ENCODE measurements around the gene NAGK.
"Not testable (repeated sequence)": the region's sequence is repeated elsewhere in the genome, so short reads cannot be mapped to it uniquely, and the experiment has no call there.

The NAGK gene

DNA sequence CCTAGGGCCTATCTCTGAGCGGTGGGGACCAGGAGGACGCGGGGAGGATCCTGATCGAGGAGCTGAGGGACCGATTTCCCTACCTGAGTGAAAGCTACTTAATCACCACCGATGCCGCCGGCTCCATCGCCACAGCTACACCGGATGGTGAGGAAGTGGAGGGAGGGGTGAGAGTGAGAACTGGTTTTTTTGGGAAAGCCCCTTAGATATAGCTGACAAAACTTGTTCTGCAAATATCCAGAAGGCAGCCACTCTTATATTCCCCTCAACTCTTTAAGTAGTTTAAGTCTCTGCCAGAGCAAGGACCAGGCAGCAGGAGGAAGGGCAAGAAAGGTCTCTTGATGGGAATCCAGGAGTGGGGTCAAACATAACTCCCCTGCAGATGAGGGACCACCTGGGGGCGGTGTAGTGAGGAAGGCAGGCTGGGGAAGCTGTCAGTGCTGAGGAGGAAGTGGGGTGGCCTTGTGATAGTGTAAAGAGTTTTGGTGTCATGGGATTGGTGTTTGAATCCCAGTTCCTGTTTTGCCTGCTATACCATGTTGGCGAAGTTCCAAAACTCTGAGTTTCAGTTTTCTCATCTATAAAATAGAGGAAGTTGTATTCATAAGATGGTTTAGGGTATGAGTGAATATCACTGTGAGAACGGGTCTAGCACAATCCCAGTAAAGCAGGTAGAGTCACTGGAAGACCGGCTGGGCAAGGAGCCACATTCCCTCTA lies 3.4 kb downstream of the NAGK start:
- Histone ChIP-seq H3K27me3 (ENCODE audit: control insufficient read depth, insufficient read depth, low read length) (no peaks in the 10 kb centered on the region), H3K9me3 (ENCODE audit: control insufficient read depth, low read depth, low read length) (no peaks in the 10 kb centered on the region), H3K4me1 (ENCODE audit: control insufficient read depth, low read depth, low read length) (no peaks in the 10 kb centered on the region), H3K36me3 (ENCODE audit: control insufficient read depth, low read depth, low read length) (peaks cover 19% of the 10 kb centered on the region), H3K4me3 (ENCODE audit: low read length) (no peak overlapping the region), H3K27ac (ENCODE audit: low read length) (no peak overlapping the region), H3K9ac (ENCODE audit: low read length) (no peak overlapping the region)

DNA sequence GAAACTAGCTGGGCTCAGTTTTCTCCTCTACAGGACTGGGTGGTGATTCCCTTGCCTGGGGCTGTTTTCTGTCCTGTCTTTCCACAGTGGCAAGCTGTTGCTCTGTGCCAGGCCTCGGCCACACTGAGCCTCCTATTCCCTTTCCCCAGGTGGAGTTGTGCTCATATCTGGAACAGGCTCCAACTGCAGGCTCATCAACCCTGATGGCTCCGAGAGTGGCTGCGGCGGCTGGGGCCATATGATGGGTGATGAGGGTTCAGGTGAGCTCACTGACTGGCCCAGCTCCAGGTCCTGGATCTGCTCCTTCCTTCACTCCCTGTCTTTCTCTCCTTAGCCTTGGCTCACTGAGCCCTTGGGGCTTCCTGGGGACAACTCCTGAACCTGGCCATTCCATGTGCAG lies 4.0 kb downstream of the NAGK start:
- peaks cover 19% of the 10 kb centered on the region for H3K36me3 ChIP-seq (ENCODE audit: control insufficient read depth, low read depth, low read length)
- H3K9me3 ChIP-seq (ENCODE audit: control insufficient read depth, low read depth, low read length), result no peaks in the 10 kb centered on the region
- no peak overlapping the region for H3K4me3 ChIP-seq (ENCODE audit: low read length)
- H3K27ac ChIP-seq (ENCODE audit: low read length), result no peak overlapping the region
- H3K27me3 ChIP-seq (ENCODE audit: control insufficient read depth, insufficient read depth, low read length), result no peaks in the 10 kb centered on the region
- no peak overlapping the region for H3K9ac ChIP-seq (ENCODE audit: low read length)
- H3K4me1 ChIP-seq (ENCODE audit: control insufficient read depth, low read depth, low read length), result no peaks in the 10 kb centered on the region

DNA sequence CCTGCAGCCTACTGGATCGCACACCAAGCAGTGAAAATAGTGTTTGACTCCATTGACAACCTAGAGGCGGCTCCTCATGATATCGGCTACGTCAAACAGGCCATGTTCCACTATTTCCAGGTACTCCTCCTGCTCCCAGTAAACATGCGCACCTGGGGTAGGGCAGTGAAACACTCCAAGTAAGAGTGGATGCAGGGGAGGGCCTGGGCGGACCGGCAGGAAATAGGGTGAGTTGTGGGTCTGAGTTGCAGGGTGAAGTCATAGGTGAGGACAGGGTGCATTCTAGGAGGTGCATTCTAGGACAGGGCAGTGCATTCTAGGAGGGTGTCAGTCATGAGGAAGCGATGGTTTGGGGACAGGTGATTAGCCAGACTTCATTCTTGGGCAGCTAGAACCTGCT lies 5.0 kb downstream of the NAGK start:
- H3K27ac ChIP-seq (ENCODE audit: low read length), result no peak overlapping the region
- no peaks in the 10 kb centered on the region for H3K9me3 ChIP-seq (ENCODE audit: control insufficient read depth, low read depth, low read length)
- no peaks in the 10 kb centered on the region for H3K27me3 ChIP-seq (ENCODE audit: control insufficient read depth, insufficient read depth, low read length)
- H3K4me1 ChIP-seq (ENCODE audit: control insufficient read depth, low read depth, low read length), result no peaks in the 10 kb centered on the region
- H3K4me3 ChIP-seq (ENCODE audit: low read length), result no peak overlapping the region
- no peak overlapping the region for H3K9ac ChIP-seq (ENCODE audit: low read length)
- peaks cover 20% of the 10 kb centered on the region for H3K36me3 ChIP-seq (ENCODE audit: control insufficient read depth, low read depth, low read length)

DNA sequence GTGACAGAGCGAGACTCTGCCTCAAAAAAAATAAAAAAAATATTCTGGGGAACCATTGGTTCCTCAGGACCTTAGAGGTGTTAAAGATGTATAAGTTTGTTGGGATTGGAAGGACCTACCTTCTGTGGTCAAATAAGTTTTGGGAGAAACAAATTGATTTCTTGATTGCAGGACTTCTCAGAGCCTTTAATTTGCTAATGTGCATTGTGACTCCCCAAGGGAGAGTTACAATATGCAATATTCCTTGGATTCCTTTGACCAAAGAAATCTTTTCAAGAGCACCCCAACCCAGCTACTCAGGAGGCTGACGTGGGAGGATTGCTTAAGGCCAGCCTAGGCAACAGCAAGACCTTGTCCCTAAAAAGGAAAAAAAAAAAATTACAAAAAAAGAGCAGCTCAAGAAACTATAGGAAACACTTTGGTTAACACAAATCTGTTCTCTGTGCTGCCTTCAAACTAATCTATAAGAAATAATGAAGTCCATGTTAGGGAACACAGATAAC lies 6.5 kb downstream of the NAGK start:
- Histone ChIP-seq H3K9ac (ENCODE audit: low read length) (no peak overlapping the region), H3K36me3 (ENCODE audit: control insufficient read depth, low read depth, low read length) (peaks cover 27% of the 10 kb centered on the region), H3K27ac (ENCODE audit: low read length) (no peak overlapping the region), H3K9me3 (ENCODE audit: control insufficient read depth, low read depth, low read length) (no peaks in the 10 kb centered on the region), H3K4me3 (ENCODE audit: low read length) (no peak overlapping the region), H3K27me3 (ENCODE audit: control insufficient read depth, insufficient read depth, low read length) (no peaks in the 10 kb centered on the region), H3K4me1 (ENCODE audit: control insufficient read depth, low read depth, low read length) (no peaks in the 10 kb centered on the region)

DNA sequence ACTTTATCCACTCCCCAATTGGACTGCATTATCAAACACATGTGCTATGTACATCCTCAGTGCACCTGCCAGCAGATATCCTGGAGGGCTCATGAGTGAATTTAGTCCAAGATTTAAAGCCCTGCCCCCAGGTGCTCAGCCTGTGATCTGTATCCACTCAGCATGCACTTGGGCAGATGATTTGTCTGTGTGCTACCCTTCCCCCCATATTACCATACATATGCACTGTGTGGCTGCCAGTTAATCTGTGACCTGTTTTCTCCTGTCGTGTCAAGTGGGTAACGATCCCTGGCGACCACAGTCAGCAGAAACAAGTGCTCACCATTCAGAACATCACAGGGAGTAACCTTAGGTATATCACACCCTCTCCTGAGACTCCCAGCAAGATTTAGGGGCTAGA lies 10.2 kb downstream of the NAGK start:
- H3K9me3 ChIP-seq (ENCODE audit: control insufficient read depth, low read depth, low read length), result no peaks in the 10 kb centered on the region
- no peak overlapping the region for H3K4me3 ChIP-seq (ENCODE audit: low read length)
- H3K36me3 ChIP-seq (ENCODE audit: control insufficient read depth, low read depth, low read length), result peaks cover 16% of the 10 kb centered on the region
- peaks cover 6% of the 10 kb centered on the region for H3K4me1 ChIP-seq (ENCODE audit: control insufficient read depth, low read depth, low read length)
- no peak overlapping the region for H3K9ac ChIP-seq (ENCODE audit: low read length)
- no peaks in the 10 kb centered on the region for H3K27me3 ChIP-seq (ENCODE audit: control insufficient read depth, insufficient read depth, low read length)
- no peak overlapping the region for H3K27ac ChIP-seq (ENCODE audit: low read length)

DNA sequence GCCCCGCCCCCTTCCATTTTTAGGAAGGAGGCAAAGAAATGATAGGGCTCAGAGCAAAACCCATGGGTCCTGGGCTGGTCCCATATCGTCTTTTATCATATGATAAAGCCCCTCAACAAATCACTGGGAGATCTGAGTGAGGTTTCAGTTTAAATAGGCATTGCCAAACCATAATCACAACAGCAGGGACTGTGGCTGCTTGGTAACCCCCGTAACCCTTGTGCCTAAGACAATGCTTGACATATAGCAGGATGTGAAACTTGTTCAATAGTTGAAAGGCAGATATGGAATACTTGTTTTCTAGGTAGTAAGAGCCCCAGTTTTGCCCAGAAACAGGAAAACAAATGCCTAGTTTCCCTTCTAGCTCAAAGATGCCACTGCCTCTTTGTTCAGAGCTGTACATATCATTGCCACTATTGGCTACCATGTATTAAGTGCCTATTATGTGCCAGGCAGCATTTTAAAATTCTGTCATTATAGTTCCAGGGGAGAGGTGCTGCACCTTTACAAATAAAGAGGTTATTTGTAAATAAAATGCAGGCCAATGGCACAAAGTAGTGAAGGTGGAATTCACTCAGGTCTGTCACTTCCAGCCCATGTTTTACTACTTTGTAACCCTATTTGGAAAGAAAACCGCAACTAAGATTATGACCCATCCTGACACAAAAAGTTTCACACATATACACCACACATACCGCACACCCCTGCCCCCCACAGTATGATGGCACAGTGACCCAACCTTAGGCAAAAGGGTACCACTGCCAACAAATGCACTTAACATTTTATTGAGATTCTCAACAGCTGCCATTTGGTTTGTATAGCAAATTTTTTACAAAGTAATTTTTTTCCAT lies 14.2 kb downstream of the NAGK start:
- Histone ChIP-seq H3K9ac (ENCODE audit: low read length) (no peak overlapping the region), H3K9me3 (ENCODE audit: control insufficient read depth, low read depth, low read length) (no peaks in the 10 kb centered on the region), H3K27me3 (ENCODE audit: control insufficient read depth, insufficient read depth, low read length) (no peaks in the 10 kb centered on the region), H3K27ac (ENCODE audit: low read length) (no peak overlapping the region), H3K4me1 (ENCODE audit: control insufficient read depth, low read depth, low read length) (peaks cover 20% of the 10 kb centered on the region), H3K36me3 (ENCODE audit: control insufficient read depth, low read depth, low read length) (peaks cover 8% of the 10 kb centered on the region), H3K4me3 (ENCODE audit: low read length) (no peak overlapping the region)

DNA sequence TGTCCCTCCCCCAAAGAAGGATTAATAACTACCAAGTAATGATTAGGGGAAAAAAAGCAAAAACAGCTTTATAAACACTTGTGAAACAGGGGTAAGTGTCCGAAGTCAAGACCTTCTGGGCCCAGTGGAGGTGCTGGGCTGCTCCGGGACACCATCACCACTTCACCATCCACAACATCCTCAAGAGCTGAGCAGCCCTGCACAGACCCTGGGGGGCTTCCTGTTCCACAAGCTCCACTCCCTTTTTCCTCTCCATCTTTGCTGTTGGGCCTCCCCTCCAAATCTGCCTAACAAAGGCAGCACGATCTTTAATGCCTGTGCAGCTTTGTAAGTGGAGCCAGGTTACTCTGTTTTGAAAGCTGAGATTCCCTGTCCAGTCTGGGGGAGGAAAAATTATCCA lies 14.8 kb downstream of the NAGK start:
- H3K9ac ChIP-seq (ENCODE audit: low read length); H3K36me3 ChIP-seq (ENCODE audit: control insufficient read depth, low read depth, low read length); H3K27ac ChIP-seq (ENCODE audit: low read length); H3K4me3 ChIP-seq (ENCODE audit: low read length); H3K9me3 ChIP-seq (ENCODE audit: control insufficient read depth, low read depth, low read length); H3K27me3 ChIP-seq (ENCODE audit: control insufficient read depth, insufficient read depth, low read length): not testable (repeated sequence)
- peaks cover 20% of the 10 kb centered on the region for H3K4me1 ChIP-seq (ENCODE audit: control insufficient read depth, low read depth, low read length)

DNA sequence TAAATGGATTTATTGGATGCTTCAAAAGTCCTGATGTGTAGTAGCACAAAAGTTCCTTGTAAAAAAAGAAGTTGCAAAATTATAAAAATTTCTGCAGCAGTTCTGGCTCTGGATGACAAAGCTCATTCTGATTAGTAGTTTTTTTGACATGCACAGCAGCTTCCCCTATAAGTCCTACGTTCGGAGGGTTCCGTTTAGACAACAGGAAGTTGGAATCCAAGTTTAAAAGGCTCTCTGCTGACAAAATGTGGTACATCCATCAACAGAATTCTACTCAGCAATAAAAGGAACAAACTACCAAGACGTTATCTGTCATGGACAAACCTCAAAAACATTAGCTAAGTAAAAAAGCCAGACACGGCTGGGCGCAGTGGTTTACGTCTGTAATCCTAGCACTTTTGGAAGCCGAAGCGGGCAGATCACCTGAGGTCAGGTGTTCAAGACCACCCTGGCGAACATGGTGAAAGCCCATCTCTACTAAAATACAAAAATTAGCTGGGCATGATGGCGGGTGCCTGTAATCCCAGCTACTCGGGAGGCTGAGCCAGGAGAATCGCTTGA lies 15.4 kb downstream of the NAGK start:
- H3K9ac ChIP-seq (ENCODE audit: low read length); H3K27ac ChIP-seq (ENCODE audit: low read length); H3K4me3 ChIP-seq (ENCODE audit: low read length): not testable (repeated sequence)

DNA sequence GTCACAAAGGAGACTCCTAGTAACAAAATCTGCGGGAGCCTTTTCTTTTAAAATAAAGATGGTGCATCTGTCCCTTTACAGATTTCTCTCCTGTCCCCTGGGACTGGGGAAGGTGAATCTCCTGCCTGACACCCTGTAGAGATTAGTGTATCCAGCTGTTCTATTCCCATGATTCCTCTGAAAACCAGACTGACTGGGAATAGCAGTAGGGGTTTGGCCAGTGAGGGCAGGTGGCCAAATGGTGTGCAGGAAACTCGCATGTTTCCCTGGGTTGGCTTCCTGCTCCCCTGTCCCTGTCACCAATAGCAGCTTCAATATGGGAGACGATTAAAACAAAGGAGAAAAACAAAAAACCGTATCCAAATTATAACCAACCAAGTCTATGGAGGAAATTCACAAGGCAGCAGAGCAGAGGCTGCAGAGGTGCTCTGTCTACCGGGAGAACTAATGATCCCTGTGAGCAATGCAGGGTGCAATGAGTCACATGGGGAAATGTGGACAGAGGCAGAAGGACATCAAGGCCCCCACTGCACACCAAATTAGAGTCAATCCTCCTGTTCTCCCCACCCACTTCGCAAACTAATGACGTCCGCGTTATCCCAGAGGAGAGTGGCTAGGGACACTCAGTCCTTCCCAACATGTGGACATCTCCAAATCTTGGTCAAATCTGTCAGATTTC lies 17.0 kb downstream of the NAGK start:
- H3K9me3 ChIP-seq (ENCODE audit: control insufficient read depth, low read depth, low read length); H3K27ac ChIP-seq (ENCODE audit: low read length); H3K27me3 ChIP-seq (ENCODE audit: control insufficient read depth, insufficient read depth, low read length); H3K4me3 ChIP-seq (ENCODE audit: low read length); H3K36me3 ChIP-seq (ENCODE audit: control insufficient read depth, low read depth, low read length); H3K9ac ChIP-seq (ENCODE audit: low read length): not testable (repeated sequence)
- peaks cover 20% of the 10 kb centered on the region for H3K4me1 ChIP-seq (ENCODE audit: control insufficient read depth, low read depth, low read length)

More for the DNA sequence above, 15.4 kb downstream of the NAGK start:
- H3K9me3 ChIP-seq (ENCODE audit: control insufficient read depth, low read depth, low read length); H3K27me3 ChIP-seq (ENCODE audit: control insufficient read depth, insufficient read depth, low read length); H3K36me3 ChIP-seq (ENCODE audit: control insufficient read depth, low read depth, low read length): not testable (repeated sequence)
- H3K4me1 ChIP-seq (ENCODE audit: control insufficient read depth, low read depth, low read length), result peaks cover 20% of the 10 kb centered on the region

DNA sequence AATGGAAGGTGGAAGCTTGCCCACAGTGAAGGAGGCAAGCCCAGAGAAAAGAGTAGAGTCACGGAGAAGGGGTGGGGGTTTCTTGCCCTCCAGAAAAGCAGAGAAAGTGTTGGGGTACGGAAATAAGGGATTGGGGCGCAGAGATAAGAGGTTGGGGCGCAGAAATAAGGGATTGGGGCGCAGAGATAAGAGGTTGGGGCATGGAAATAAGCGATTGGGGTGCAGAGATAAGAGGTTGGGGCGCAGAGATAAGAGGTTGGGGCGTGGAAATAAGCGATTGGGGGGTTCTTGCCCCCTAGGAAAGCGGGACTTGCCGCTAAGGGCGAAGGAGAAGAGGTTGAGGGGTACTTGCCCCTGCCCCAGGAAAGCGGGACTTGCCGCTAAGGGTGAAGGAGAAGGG lies 21.0 kb downstream of the NAGK start:
- not testable (repeated sequence) for H3K27me3 ChIP-seq (ENCODE audit: control insufficient read depth, insufficient read depth, low read length); H3K9me3 ChIP-seq (ENCODE audit: control insufficient read depth, low read depth, low read length); H3K4me3 ChIP-seq (ENCODE audit: low read length); H3K36me3 ChIP-seq (ENCODE audit: control insufficient read depth, low read depth, low read length); H3K27ac ChIP-seq (ENCODE audit: low read length); H3K9ac ChIP-seq (ENCODE audit: low read length)
- H3K4me1 ChIP-seq (ENCODE audit: control insufficient read depth, low read depth, low read length), result peaks cover 13% of the 10 kb centered on the region

DNA sequence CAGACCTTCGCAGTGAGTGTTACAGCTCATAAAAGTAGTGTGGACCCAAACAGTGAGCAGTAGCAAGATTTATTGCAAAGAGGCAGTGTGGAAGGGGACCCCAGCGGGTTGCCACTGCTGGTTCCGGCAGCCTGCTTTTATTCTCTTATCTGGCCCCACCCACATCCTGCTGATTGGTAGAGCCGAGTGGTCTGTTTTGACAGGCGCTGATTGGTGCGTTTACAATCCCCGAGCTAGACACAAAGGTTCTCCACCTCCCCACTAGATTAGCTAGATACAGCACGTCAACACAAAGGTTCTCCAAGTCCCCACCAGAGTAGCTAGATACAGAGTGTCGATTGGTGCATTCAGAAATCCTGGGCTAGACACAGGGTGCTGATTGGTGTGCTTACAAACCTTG lies 23.4 kb downstream of the NAGK start:
- H3K4me3 ChIP-seq (ENCODE audit: low read length); H3K9ac ChIP-seq (ENCODE audit: low read length); H3K27ac ChIP-seq (ENCODE audit: low read length); H3K27me3 ChIP-seq (ENCODE audit: control insufficient read depth, insufficient read depth, low read length); H3K36me3 ChIP-seq (ENCODE audit: control insufficient read depth, low read depth, low read length); H3K4me1 ChIP-seq (ENCODE audit: control insufficient read depth, low read depth, low read length); H3K9me3 ChIP-seq (ENCODE audit: control insufficient read depth, low read depth, low read length): not testable (repeated sequence)
